GM19372 (cell line): Measurements from ENCODE around the gene METTL23.
"Not testable (repeated sequence)": the region's sequence is repeated elsewhere in the genome, so short reads cannot be mapped to it uniquely, and the experiment has no call there.

Source experiments
- ATAC-seq: cut with Tn5 transposase; IDR thresholded peaks from one replicate; pipeline ENCODE4 v1.9.1; 2021; ENCODE audit warnings: mild to moderate bottlenecking, low read depth, moderate library complexity; ENCODE audit not compliant: unreplicated experiment

METTL23 gene

DNA sequence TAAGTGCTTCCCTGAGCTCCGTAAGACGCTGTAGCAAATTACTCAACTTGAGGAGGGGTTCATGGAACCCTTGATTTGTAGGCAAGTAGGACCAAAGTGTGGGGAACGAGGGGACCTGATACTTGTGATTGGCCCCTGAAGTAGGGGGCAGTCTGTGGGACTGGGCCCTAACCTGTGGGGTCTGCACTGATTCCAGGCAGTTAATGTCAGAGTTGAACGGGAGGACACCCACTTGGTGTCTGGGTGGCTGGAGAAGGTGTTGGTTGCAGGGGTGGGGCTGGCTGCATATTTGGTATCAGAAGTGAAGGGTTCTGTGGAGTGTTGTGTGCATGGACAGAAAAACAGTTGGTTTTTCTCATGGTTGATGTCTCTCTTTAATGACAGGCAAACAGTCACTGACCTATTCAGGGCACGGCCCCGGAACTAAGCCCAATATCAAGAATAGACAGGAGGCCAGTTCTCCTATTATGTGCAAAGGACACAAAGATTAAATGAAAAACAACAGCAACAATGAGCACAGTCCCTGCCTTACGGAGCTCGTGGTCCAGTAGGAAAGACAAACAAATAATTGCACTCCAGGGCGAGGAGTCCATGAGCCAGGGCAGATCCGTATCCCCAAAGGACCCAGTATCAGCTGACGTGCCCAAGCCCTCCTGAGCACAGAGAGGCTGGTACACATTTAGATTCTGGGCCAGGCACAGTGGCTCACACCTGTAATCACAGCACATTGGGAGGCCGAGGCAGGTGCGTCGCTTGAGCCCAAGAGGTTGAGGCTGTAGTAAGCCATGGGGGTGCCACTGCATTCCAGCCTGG is 35.1 kb upstream of the METTL23 start:
- ATAC-seq, result no peak

GRCh38 chr17:76695059-76695831 is 31.4 kb upstream of the METTL23 start:
- no peak for ATAC-seq

GRCh38 chr17:76696763-76697701 is 29.6 kb upstream of the METTL23 start:
- ATAC-seq, result no peak

DNA sequence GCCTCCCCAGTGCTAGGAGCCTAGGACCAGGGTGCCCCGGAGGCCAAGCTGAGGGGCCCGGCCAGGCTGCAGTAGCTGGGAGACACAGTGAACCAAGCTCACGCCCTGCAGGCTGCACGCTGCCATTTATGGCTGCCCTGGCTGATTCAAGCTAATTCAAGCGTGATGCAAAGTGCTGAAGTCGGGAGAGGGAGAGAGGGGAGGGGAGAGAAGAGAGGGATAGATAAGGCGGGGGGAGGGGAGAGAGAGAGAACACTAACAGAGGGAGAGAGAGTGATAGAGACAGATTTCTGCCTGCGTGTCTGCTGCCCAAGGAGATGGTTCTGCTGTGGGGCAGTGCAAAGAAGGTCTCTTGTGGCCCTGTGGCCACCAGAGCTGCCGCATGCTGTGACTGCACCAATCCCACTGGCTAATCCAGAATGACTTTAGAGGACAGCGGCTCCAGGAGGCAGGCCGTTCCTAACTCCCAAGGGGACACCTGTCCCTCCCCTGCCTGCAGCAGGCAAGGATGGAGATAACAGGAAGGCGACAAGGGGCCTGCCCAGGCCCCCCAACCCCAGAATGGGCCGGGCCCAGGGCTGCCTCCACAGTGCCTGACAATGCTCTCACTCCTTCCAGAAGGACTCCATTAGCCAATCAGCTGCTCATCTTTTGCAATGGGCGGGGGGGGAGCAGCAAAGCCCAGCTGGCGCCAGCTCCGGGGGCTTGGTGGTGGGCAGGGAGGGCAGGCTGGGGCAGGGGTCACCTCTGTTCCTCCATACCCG is 28.8 kb upstream of the METTL23 start:
- no peak for ATAC-seq

GRCh38 chr17:76698466-76698977 is 28.1 kb upstream of the METTL23 start:
- not testable (repeated sequence) for ATAC-seq

DNA sequence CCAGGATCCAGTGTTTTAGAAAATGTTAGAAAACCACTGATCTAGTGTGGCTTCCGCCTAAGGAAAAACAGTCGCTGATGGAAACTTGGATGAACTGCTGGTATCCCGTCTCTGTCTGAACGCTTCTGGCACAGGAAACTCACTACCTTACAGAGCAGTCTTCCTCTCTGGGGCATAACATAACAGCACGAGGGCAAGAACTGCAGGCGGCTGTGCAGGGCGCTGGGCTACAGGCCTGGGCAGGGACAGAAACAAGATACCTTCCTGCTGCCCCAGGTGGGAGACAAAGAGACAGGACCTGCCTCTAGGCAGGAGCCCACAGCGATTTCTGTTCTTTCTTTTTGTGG is 26.4 kb upstream of the METTL23 start:
- ATAC-seq, result no peak

- no peak for ATAC-seq
These were observed 25.8 kb upstream of the METTL23 start for GRCh38 chr17:76700617-76701470.

GRCh38 chr17:76701471-76701967 is 25.1 kb upstream of the METTL23 start:
- ATAC-seq, result no peak

DNA sequence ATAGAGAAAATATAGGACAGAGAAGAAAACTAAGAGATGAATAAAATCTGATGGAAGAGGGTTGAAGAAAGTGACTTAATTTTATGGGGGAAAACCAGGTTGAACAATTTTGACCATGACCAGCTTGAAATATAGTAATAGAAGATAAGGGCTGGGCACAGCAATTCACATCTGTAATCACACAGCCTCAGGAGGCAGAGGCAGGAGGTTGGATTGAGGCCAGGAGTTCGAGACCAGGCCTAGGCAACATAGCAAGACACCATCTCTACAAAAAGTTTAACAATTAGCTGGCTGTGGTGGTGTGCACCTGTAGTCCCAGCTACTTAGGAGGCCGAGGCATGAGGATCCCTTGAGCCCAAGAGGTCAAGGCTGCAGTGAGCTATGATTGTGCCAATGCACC is 24.6 kb upstream of the METTL23 start:
- ATAC-seq, result no peak

DNA sequence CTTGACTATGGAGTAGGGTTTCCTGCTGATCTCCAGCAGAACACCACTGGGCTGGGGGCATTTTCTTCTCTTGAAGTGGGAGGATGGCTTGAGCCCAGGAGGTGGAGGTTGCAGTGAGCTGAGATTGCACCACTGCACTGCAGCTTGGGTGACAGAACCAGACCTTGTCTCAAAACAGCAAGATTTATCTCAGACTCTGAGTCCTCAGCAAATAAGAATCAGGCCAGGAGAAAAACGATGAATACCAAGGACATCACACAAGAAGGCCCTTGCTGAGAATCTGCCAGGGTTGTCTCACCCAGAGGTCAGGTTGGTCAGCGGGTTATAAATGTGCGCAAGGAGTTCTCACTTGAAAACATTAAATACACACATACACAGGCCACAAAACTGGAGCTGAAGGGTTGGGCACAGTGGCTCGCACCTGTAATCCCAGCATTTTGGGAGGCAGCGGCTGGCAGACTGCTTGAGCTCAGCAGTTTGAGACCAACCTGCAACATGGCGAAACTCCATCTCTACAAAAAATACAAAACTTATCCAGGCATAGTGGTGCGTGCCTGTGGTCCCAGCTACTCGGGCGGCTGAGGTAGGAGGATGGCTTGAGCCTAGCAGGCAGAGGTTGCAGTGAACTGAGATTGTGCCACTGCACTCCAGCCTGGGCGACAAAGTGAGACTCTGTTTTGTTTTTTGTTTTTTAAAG is 23.6 kb upstream of the METTL23 start:
- ATAC-seq, result no peak

- no peak for ATAC-seq
These were observed 21.8 kb upstream of the METTL23 start for GRCh38 chr17:76704805-76705204.

GRCh38 chr17:76706817-76707216 is 19.8 kb upstream of the METTL23 start:
- ATAC-seq, result no peak

- ATAC-seq, result no peak
These were observed 18.4 kb upstream of the METTL23 start for GRCh38 chr17:76707985-76708807.

- ATAC-seq, result no peak
These were observed 17.3 kb upstream of the METTL23 start for GRCh38 chr17:76709077-76709950.

DNA sequence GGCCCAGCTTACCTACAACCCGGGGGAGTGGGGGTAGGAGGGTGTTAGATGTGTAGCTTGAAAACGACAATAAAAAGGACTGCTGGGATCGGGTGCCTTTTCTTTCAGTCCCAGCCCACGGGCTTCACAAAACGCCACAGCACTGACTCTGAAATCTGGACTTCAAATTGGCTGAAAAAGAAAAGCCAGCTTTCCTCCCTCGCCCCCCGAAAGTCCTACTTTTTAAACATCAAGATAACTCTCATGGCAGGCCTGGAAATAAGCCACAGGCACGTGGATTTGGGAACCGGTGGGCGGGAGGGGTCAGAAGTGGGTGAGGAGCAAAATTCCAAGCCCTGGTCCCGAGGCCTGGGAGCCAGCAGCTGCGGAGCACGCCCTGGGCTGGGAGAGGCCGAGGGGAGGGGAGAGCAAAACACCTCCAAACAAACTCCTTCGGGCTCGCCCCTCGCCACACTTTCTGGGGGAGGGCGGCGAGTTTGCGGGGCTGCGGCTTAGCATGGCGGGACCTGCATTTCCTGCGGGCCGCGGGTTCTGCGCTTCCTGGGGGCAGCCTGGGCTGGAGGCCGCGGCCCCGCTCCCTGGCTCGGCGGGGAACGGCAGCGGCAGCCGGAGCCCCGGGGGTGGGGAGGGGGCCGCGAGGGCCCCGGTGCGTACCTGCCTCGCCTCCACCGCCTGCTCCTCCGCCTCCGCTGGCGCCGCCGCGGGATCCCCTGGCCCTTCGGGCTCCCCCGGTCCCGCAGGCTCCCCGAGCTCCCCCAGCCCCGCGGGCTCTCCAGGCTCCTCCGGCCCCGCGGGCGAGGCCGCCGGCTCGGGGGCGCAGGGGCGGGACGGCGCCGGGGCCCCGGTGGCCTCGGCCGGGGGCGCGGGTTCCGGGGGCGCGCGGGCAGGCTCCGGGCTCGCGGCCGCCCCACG is 16.4 kb upstream of the METTL23 start:
- not testable (repeated sequence) for ATAC-seq
